Activated B cell treated with CpG ODN at 0.5 μM for 24 hours (primary cell): ENCODE data around the gene PDLIM5. TPM values are rescaled to one million over a fixed set of nuclear protein-coding genes. Genes with fewer than 3 reads are reported as not detected.

ENCODE experiments used
- ATAC-seq: fragments of 200-7000 bp; cut with Tn5 transposase; one replicate; pipeline ENCODE4 v1.10.0; 2021; ENCODE audit warnings: low read depth, mild to moderate bottlenecking, moderate library complexity
- CTCF ChIA-PET: fragments of 350-600 bp; sonication (Branson Sonifier 250); formaldehyde crosslinking; loops from one replicate; lab custom pipeline; 2021; ENCODE audit warnings: antibody characterized with exemption; lab: Charles Lee
- POLR2A ChIA-PET: fragments of 350-600 bp; sonication (Branson Sonifier 250); formaldehyde crosslinking; loops from one replicate; lab custom pipeline; 2021; ENCODE audit warnings: antibody characterized with exemption; lab: Charles Lee
- DNase-seq: peaks from one replicate; pipeline ENCODE4 v3.0.0; 2022
- H3K27ac Mint-ChIP-seq: one replicate; pipeline ENCODE4 v1.8.0; 2020; ENCODE audit warnings: mixed read lengths
- H3K27me3 Mint-ChIP-seq: one replicate; pipeline ENCODE4 v1.8.0; 2021; ENCODE audit warnings: mixed read lengths
- H3K36me3 Mint-ChIP-seq: one replicate; pipeline ENCODE4 v1.8.0; 2021; ENCODE audit warnings: low read depth, mixed read lengths
- H3K4me1 Mint-ChIP-seq: one replicate; pipeline ENCODE4 v1.8.0; 2021; ENCODE audit warnings: mixed read lengths
- H3K4me3 Mint-ChIP-seq: one replicate; pipeline ENCODE4 v1.8.0; 2020; ENCODE audit warnings: mild to moderate bottlenecking, mixed read lengths
- H3K9me3 Mint-ChIP-seq: one replicate; pipeline ENCODE4 v1.8.0; 2020; ENCODE audit warnings: mixed read lengths
- CTCF ChIP-seq: fragments of 200-600 bp; IDR thresholded peaks from one replicate; pipeline ENCODE4 v1.8.0; 2022; ENCODE audit warnings: antibody characterized with exemption, mild to moderate bottlenecking
- intact Hi-C: fragments of 100-400 bp; cut with micrococcal nuclease; formaldehyde crosslinking; loops from one replicate; pipeline ENCODE4 v1.15.1; 2024
- total RNA-seq: library from RNA; stranded (reverse); gene quantifications from 2 replicates; pipeline ENCODE4 v1.2.3, GENCODE V29; 2022

PDLIM5 gene
- total RNA-seq, 1 donor from 2014 or later, result 36.5 TPM

- H3K9me3 Mint-ChIP-seq, result no peaks in the 10 kb centered on the region
- ATAC-seq (no peak), DNase-seq (no peak)
- CTCF ChIA-PET, result no interaction called here
- H3K4me3 Mint-ChIP-seq, result no peak overlapping the region
- no peaks in the 10 kb centered on the region for H3K27me3 Mint-ChIP-seq
- no peak overlapping the region for H3K27ac Mint-ChIP-seq
- peaks cover 25% of the 10 kb centered on the region for H3K4me1 Mint-ChIP-seq
- TF ChIP-seq CTCF, result no peak
- intact Hi-C loops, result no loop called here
- peaks cover 2% of the 10 kb centered on the region for H3K36me3 Mint-ChIP-seq
- POLR2A ChIA-PET, result no interaction called here
These were observed 65.8 kb downstream of the PDLIM5 start for GRCh38 chr4:94517492-94517891.

- H3K27ac Mint-ChIP-seq, result no peak overlapping the region
- ATAC-seq, result no peak
- no peak overlapping the region for H3K4me3 Mint-ChIP-seq
- H3K27me3 Mint-ChIP-seq, result no peaks in the 10 kb centered on the region
- CTCF ChIA-PET, result no interaction called here
- POLR2A ChIA-PET, result no interaction called here
- intact Hi-C loops, result no loop called here
- H3K4me1 Mint-ChIP-seq, result peaks cover 25% of the 10 kb centered on the region
- no peaks in the 10 kb centered on the region for H3K36me3 Mint-ChIP-seq
- DNase-seq, result no peak
- no peak for TF ChIP-seq CTCF
- no peaks in the 10 kb centered on the region for H3K9me3 Mint-ChIP-seq
These were observed 67.3 kb downstream of the PDLIM5 start for GRCh38 chr4:94519019-94519418.

GRCh38 chr4:94519925-94520789 is 68.4 kb downstream of the PDLIM5 start:
- ChIA-PET POLR2A (no interaction called here), CTCF (no interaction called here)
- Mint-ChIP-seq H3K36me3 (peaks cover 2% of the 10 kb centered on the region), H3K4me1 (peaks cover 25% of the 10 kb centered on the region), H3K27ac (no peak overlapping the region), H3K4me3 (peak overlapping the region; percentile 3), H3K27me3 (no peaks in the 10 kb centered on the region), H3K9me3 (no peaks in the 10 kb centered on the region)
- no peak for ATAC-seq
- no peak for TF ChIP-seq CTCF
- DNase-seq, result no peak
- intact Hi-C loops, result no loop called here

GRCh38 chr4:94523033-94523580 is 71.4 kb downstream of the PDLIM5 start:
- TF ChIP-seq CTCF, result no peak
- ATAC-seq (no peak), DNase-seq (no peak)
- peaks cover 25% of the 10 kb centered on the region for H3K4me1 Mint-ChIP-seq
- ChIA-PET CTCF (no interaction called here), POLR2A (no interaction called here)
- intact Hi-C loops, result no loop called here
- no peaks in the 10 kb centered on the region for H3K9me3 Mint-ChIP-seq
- no peak overlapping the region for H3K27ac Mint-ChIP-seq
- H3K36me3 Mint-ChIP-seq, result peaks cover 8% of the 10 kb centered on the region
- no peak overlapping the region for H3K4me3 Mint-ChIP-seq
- no peaks in the 10 kb centered on the region for H3K27me3 Mint-ChIP-seq

- no peaks in the 10 kb centered on the region for H3K27me3 Mint-ChIP-seq
- peaks cover 11% of the 10 kb centered on the region for H3K36me3 Mint-ChIP-seq
These were observed 71.9 kb downstream of the PDLIM5 start for GRCh38 chr4:94523617-94524016.

More at GRCh38 chr4:94523617-94524016, 71.9 kb downstream of the PDLIM5 start:
- intact Hi-C loops, result no loop called here
- Mint-ChIP-seq H3K4me3 (no peak overlapping the region), H3K27ac (no peak overlapping the region), H3K4me1 (peaks cover 24% of the 10 kb centered on the region), H3K9me3 (no peaks in the 10 kb centered on the region)
- ChIA-PET POLR2A (no interaction called here), CTCF (no interaction called here)
- TF ChIP-seq CTCF, result no peak
- no peak for DNase-seq
- no peak for ATAC-seq
